Measurements from ENCODE around the gene PTTG2.

- no peak for TF ChIP-seq CTCF (IDR thresholded peaks at IDR 0.05)
- TF ChIP-seq POLR2A (IDR thresholded peaks at IDR 0.05), result no peak
Measured at GRCh38 chr4:37995981-37996775, 36.0 kb downstream of the PTTG2 start.

Data from thyroid gland (tissue), 4 donors.